PC-3 (cell line): ENCODE measurements around the gene RPLP1. TPM values are rescaled to one million over a fixed set of nuclear protein-coding genes. Genes with fewer than 3 reads are reported as not detected.
A peak's percentile ranks its signal among the peaks of the same experiment; 100 is the strongest.

ENCODE experiments used
- ATAC-seq: fragments of 200-7000 bp; cut with Tn5 transposase; 2 replicates; pipeline ENCODE4 v1.9.1; 2020; ENCODE audit warnings: mild to moderate bottlenecking, moderate library complexity
- BruUV-seq: library from RNA; stranded (reverse); fragments of 400-500 nt; replicated peaks from 2 replicates; lab custom pipeline; 2021; lab: Mats Ljungman, UMichigan
- CTCF ChIA-PET: fragments of 300-600 bp; sonication (Branson Sonifier 250); formaldehyde crosslinking; loops from one replicate; lab custom pipeline; 2022; ENCODE audit warnings: antibody characterized with exemption; lab: Charles Lee
- POLR2A ChIA-PET: fragments of 300-600 bp; sonication (Branson Sonifier 250); formaldehyde crosslinking; loops from one replicate; lab custom pipeline; 2022; ENCODE audit warnings: antibody characterized with exemption; ENCODE audit not compliant: unreplicated experiment; lab: Charles Lee
- DNase-seq: peaks from one replicate; pipeline ENCODE4 v3.0.0-alpha.2; 2015
- H2AFZ ChIP-seq: fragments of 300-600 bp; sonication (generic); 2 replicates; pipeline ENCODE4 v1.6.0; 2016; ENCODE audit warnings: antibody characterized with exemption, low read length
- H3F3A ChIP-seq: fragments of 300-600 bp; sonication (generic); one replicate; pipeline ENCODE4 v1.6.0; 2017; ENCODE audit warnings: antibody characterized with exemption, low read length, control low read depth, mild to moderate bottlenecking; ENCODE audit not compliant: unreplicated experiment
- H3K27ac ChIP-seq: fragments of 300-600 bp; sonication (generic); 2 replicates; pipeline ENCODE4 v1.5.1; 2016; ENCODE audit warnings: mild to moderate bottlenecking, low read length
- H3K27me3 ChIP-seq: fragments of 300-600 bp; sonication (generic); 2 replicates; pipeline ENCODE4 v1.6.1; 2016; ENCODE audit warnings: low read length, mixed read lengths
- H3K36me3 ChIP-seq: fragments of 300-600 bp; sonication (generic); 2 replicates; pipeline ENCODE4 v1.6.1; 2016; ENCODE audit warnings: low read depth, mixed run types, low read length, mixed read lengths
- H3K4me1 ChIP-seq: fragments of 300-600 bp; sonication (generic); 2 replicates; pipeline ENCODE4 v1.5.1; 2016; ENCODE audit warnings: low read length; ENCODE audit not compliant: insufficient read depth
- H3K4me2 ChIP-seq: fragments of 300-600 bp; sonication (generic); 2 replicates; pipeline ENCODE4 v1.6.0; 2016; ENCODE audit warnings: low read length
- H3K4me3 ChIP-seq: fragments of 300-600 bp; sonication (generic); 2 replicates; pipeline ENCODE4 v1.5.1; 2016; ENCODE audit warnings: mild to moderate bottlenecking, low read length, mixed read lengths
- H3K79me2 ChIP-seq: fragments of 300-600 bp; sonication (generic); 2 replicates; pipeline ENCODE4 v1.6.1; 2017; ENCODE audit warnings: low read length, mixed read lengths
- H3K9ac ChIP-seq: fragments of 300-600 bp; sonication (generic); 2 replicates; pipeline ENCODE4 v1.6.0; 2016; ENCODE audit warnings: mild to moderate bottlenecking, low read length
- H3K9me2 ChIP-seq: fragments of 300-600 bp; sonication (generic); replicated peaks from 2 replicates; pipeline ENCODE4 v1.6.1; 2016; ENCODE audit warnings: mixed run types, low read length, mixed read lengths
- H3K9me3 ChIP-seq: fragments of 300-600 bp; sonication (generic); 2 replicates; pipeline ENCODE4 v1.6.1; 2016; ENCODE audit warnings: low read length, mixed read lengths
- H4K20me1 ChIP-seq: fragments of 300-600 bp; sonication (generic); 2 replicates; pipeline ENCODE4 v1.6.1; 2016; ENCODE audit warnings: low read length, mixed read lengths
- CTCF ChIP-seq: fragments of 300-600 bp; sonication (generic); conservative IDR thresholded peaks from 2 replicates; pipeline ENCODE4 v1.5.1; 2017; ENCODE audit warnings: antibody characterized with exemption, low read depth, mild to moderate bottlenecking, low read length
- EZH2 ChIP-seq: fragments of 300-600 bp; sonication (generic); IDR thresholded peaks from one replicate; pipeline ENCODE4 v1.6.1; 2017; ENCODE audit warnings: antibody characterized with exemption, mild to moderate bottlenecking, low read length; ENCODE audit not compliant: unreplicated experiment
- EZH2phosphoT487 ChIP-seq: fragments of 300-600 bp; sonication (generic); IDR thresholded peaks from 2 replicates; pipeline ENCODE4 v1.6.1; 2018; ENCODE audit warnings: mild to moderate bottlenecking, antibody characterized with exemption, low read length, borderline replicate concordance
- intact Hi-C: fragments of 100-400 bp; cut with micrococcal nuclease; formaldehyde crosslinking; loops from 2 replicates; pipeline ENCODE4 v1.9.0; 2023
- total RNA-seq: library from RNA; depleted of rRNA; stranded (reverse); fragments of >200 nt; gene quantifications from 2 replicates; pipeline ENCODE4 v1.2.3, GENCODE V29; 2014

RPLP1 gene
- total RNA-seq, 1 experiment from 2014 or later: 253 TPM

DNA sequence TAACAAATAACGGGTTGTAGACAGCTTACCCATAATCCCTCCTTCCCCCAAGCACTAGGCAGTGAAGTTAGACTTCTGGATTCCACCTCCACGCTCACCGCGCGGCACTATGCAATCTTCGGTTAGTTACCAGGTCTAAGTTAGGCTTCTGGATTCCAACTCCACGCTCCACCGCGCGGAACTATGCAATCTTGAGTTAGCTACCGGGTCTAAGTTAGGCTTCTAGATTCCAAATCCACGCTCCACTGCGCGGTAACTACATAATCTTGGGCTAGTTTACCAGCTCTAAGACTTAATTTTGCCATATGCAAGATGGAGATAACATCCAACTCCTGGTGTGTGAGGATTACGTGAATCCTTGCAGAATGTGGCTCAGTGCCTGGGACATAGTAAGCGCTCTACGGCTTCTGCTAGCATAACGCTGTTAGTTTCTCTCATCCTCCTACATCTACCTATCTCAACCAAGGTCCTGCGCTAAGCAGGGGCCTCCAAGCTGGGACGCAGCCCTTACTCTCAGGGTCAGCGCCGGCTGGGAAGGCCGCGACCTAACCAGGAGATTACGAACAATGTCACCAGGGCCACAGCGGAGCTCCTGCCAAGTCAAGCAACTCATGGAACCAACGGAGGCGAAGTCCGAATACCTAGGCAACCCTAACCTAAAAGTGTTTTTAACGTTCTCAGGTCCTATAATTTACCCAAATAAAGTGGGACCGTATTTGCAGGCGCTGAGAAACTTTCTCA, 497 bp upstream of the RPLP1 start:
- Histone ChIP-seq H3K4me1 (peaks cover 17% of the 10 kb centered on the region), H3K9me3 (no peaks in the 10 kb centered on the region), H3K27me3 (no peaks in the 10 kb centered on the region), H4K20me1 (peaks cover 44% of the 10 kb centered on the region), H3K4me2 (peak overlapping the region; percentile 74), H3K9me2 (no peaks in the 10 kb centered on the region), H2AFZ (peak overlapping the region; percentile 80), H3K9ac (no peak overlapping the region), H3F3A (peaks cover 3% of the 10 kb centered on the region), H3K79me2 (peaks cover 43% of the 10 kb centered on the region), H3K4me3 (peak overlapping the region; percentile 99), H3K27ac (no peak overlapping the region), H3K36me3 (peaks cover 48% of the 10 kb centered on the region)
- TF ChIP-seq EZH2phosphoT487 (no peak), EZH2 (no peak), CTCF (no peak)
- CTCF ChIA-PET: interaction anchor here (1.0 kb wide), 1 partner anchor 11 kb away, joined by 4 read pairs; no protein-coding TSS in a partner anchor
- DNase-seq (no peak), ATAC-seq (no peak)
- intact Hi-C loops: no loop called here
- POLR2A ChIA-PET: interaction anchor here (1.0 to 1.4 kb wide), 2 partner anchors 11 to 42 kb away, joined by 4 to 12 read pairs; no protein-coding TSS in a partner anchor
- BruUV-seq: TSS peak; percentile 69

DNA sequence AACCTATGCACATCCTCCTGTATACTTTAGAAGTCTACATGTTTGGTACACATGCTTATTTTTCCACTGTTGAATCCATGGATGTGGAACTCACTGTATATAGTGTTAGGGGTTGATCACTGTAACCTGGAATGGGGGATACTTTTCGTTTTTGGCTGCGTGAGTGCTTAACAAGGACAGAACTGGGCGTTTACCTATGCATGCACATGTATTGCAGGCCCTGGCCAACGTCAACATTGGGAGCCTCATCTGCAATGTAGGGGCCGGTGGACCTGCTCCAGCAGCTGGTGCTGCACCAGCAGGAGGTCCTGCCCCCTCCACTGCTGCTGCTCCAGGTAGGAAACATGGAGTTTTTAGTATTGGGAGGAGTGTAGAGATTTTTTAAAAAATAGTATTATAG, 2.3 kb downstream of the RPLP1 start:
- TF ChIP-seq CTCF (no peak), EZH2phosphoT487 (no peak), EZH2 (no peak)
- Histone ChIP-seq H3K36me3 (peaks cover 37% of the 10 kb centered on the region), H3K79me2 (peaks cover 43% of the 10 kb centered on the region), H3F3A (peaks cover 7% of the 10 kb centered on the region), H3K9me2 (no peaks in the 10 kb centered on the region), H4K20me1 (peaks cover 45% of the 10 kb centered on the region), H3K9me3 (no peaks in the 10 kb centered on the region), H3K9ac (no peak overlapping the region), H3K27me3 (no peaks in the 10 kb centered on the region), H3K4me1 (peaks cover 17% of the 10 kb centered on the region), H3K27ac (no peak overlapping the region), H3K4me3 (peak overlapping the region; percentile 99), H3K4me2 (peak overlapping the region; percentile 97), H2AFZ (no peak overlapping the region)
- no TSS peak for BruUV-seq
- intact Hi-C loops: no loop called here
- DNase-seq: no peak
- CTCF ChIA-PET: no interaction called here
- ATAC-seq: no peak
- POLR2A ChIA-PET: no interaction called here
